CD14-positive monocyte (primary cell): ENCODE measurements around the gene KCNJ18. TPM values are rescaled to one million over a fixed set of nuclear protein-coding genes. Genes with fewer than 3 reads are reported as not detected.
A peak's percentile ranks its signal among the peaks of the same experiment; 100 is the strongest.
"Not testable (repeated sequence)": the region's sequence is repeated elsewhere in the genome, so short reads cannot be mapped to it uniquely, and the experiment has no call there.

Experiments used
- DNase-seq, 3 donors: peaks; one replicate each; pipeline ENCODE4 v3.0.0-alpha.2; 2011 to 2022
- H2AFZ ChIP-seq: 2 replicates; pipeline ENCODE4 v1.6.0; 2012; ENCODE audit warnings: mild to moderate bottlenecking, low read depth, low read length, inconsistent platforms; ENCODE audit not compliant: insufficient read depth, poor library complexity, severe bottlenecking
- H3K27ac ChIP-seq, 2 donors: 1 replicate in 1 of 2; 2 replicates in 1 of 2; pipeline ENCODE4 v1.5.1; 2012 to 2013; ENCODE audit warnings: low read length in 2 of 2, control low read depth in 1 of 2, inconsistent platforms in 1 of 2, low read depth in 1 of 2, mild to moderate bottlenecking in 1 of 2
- H3K27me3 ChIP-seq, 2 donors: one replicate each; pipeline versions ENCODE4 v1.6.0 to v1.6.1; 2011 to 2013; ENCODE audit warnings: low read length in 2 of 2; ENCODE audit not compliant: control insufficient read depth in 2 of 2, insufficient read depth in 2 of 2
- H3K36me3 ChIP-seq, 2 donors: replicated peaks in 1 of 2; 1 replicate in 1 of 2; 2 replicates in 1 of 2; pipeline versions ENCODE4 v1.5.1 to v1.6.1; 2012 to 2013; ENCODE audit warnings: low read length in 2 of 2, control low read depth in 1 of 2, inconsistent platforms in 1 of 2, mild to moderate bottlenecking in 1 of 2; ENCODE audit not compliant: insufficient read depth in 2 of 2, control insufficient read depth in 1 of 2
- H3K4me1 ChIP-seq, 2 donors: 1 replicate in 1 of 2; 2 replicates in 1 of 2; pipeline versions ENCODE4 v1.5.1 to v1.6.1; 2012 to 2013; ENCODE audit warnings: low read length in 2 of 2, control low read depth in 1 of 2, inconsistent platforms in 1 of 2, mild to moderate bottlenecking in 1 of 2, moderate library complexity in 1 of 2; ENCODE audit not compliant: insufficient read depth in 2 of 2, control insufficient read depth in 1 of 2
- H3K4me2 ChIP-seq: replicated peaks from 2 replicates; pipeline ENCODE3; 2012; ENCODE audit warnings: low read length, moderate library complexity, mild to moderate bottlenecking; ENCODE audit not compliant: poor library complexity, severe bottlenecking; ENCODE audit errors: extremely low read depth
- H3K4me3 ChIP-seq, 3 experiments: fragments of 200-600 bp in 1 of 3; sonication (generic) in 1 of 3; replicated peaks in 1 of 3; 1 replicate in 2 of 3; 2 replicates in 1 of 3; pipeline ENCODE4 v1.5.1; 2011 to 2013; ENCODE audit warnings: low read length in 3 of 3, mild to moderate bottlenecking in 3 of 3, control low read depth in 2 of 3, low read depth in 2 of 3, inconsistent platforms in 1 of 3, moderate library complexity in 1 of 3
- H3K79me2 ChIP-seq: 2 replicates; pipeline ENCODE4 v1.6.0; 2012; ENCODE audit warnings: mild to moderate bottlenecking, control low read depth, inconsistent platforms, low read length, moderate library complexity; ENCODE audit not compliant: insufficient read depth
- H3K9ac ChIP-seq: 2 replicates; pipeline ENCODE4 v1.6.0; 2017; ENCODE audit warnings: low read length, mild to moderate bottlenecking; ENCODE audit not compliant: insufficient read depth, poor library complexity, severe bottlenecking
- H3K9me3 ChIP-seq, 2 donors: replicated peaks in 1 of 2; 1 replicate in 1 of 2; 2 replicates in 1 of 2; pipeline versions ENCODE4 v1.5.1 to v1.6.1; 2012 to 2013; ENCODE audit warnings: low read length in 2 of 2, control low read depth in 1 of 2; ENCODE audit not compliant: control insufficient read depth in 1 of 2, insufficient read depth in 1 of 2
- H4K20me1 ChIP-seq: 2 replicates; pipeline ENCODE4 v1.6.0; 2012; ENCODE audit warnings: mild to moderate bottlenecking, low read length, control low read depth, moderate library complexity; ENCODE audit not compliant: insufficient read depth
- H3K27ac Mint-ChIP-seq, 7 donors: one replicate each; pipeline ENCODE4 v1.8.0; 2020; ENCODE audit warnings: mild to moderate bottlenecking in 7 of 7, mixed read lengths in 7 of 7, moderate library complexity in 6 of 7, inconsistent platforms in 2 of 7
- H3K27me3 Mint-ChIP-seq, 3 donors: one replicate each; pipeline ENCODE4 v1.8.0; 2021 to 2022; ENCODE audit warnings: low read depth in 3 of 3, mild to moderate bottlenecking in 3 of 3, mixed read lengths in 3 of 3, moderate library complexity in 3 of 3, inconsistent platforms in 1 of 3
- H3K36me3 Mint-ChIP-seq, 2 donors: one replicate each; pipeline ENCODE4 v1.8.0; 2020; ENCODE audit warnings: mixed read lengths in 2 of 2, inconsistent platforms in 1 of 2, mild to moderate bottlenecking in 1 of 2
- H3K4me1 Mint-ChIP-seq: one replicate; pipeline ENCODE4 v1.8.0; 2020; ENCODE audit warnings: mild to moderate bottlenecking, mixed read lengths
- H3K4me3 Mint-ChIP-seq, 2 donors: one replicate each; pipeline ENCODE4 v1.8.0; 2020; ENCODE audit warnings: mild to moderate bottlenecking in 2 of 2, mixed read lengths in 2 of 2, moderate library complexity in 1 of 2
- H3K9me3 Mint-ChIP-seq, 7 donors: one replicate each; pipeline ENCODE4 v1.8.0; 2020 to 2022; ENCODE audit warnings: mixed read lengths in 7 of 7, mild to moderate bottlenecking in 6 of 7, moderate library complexity in 6 of 7, inconsistent platforms in 2 of 7
- WGBS: methylation state at CpG from one replicate; pipeline ENCODE4 v1.1.5; 2013; ENCODE audit warnings: missing lambda C conversion rate; ENCODE audit not compliant: insufficient coverage; 5-methylcytosine and 5-hydroxymethylcytosine counted together
- intact Hi-C, 2 donors: fragments of 100-400 bp; cut with micrococcal nuclease; formaldehyde crosslinking; loops; one replicate each; pipeline versions ENCODE4 v1.15.0 to v1.15.1; 2023
- polyA plus RNA-seq, 3 donors: library from polyadenylated mRNA; depleted of rRNA in 1 of 3; unstranded in 2 of 3; stranded (reverse) in 1 of 3; fragments of 300-500 nt in 2 of 3; fragments of >200 nt in 1 of 3; fragmentation: Illumina TruSeq in 2 of 3; gene quantifications; 1 replicate in 2 of 3; 2 replicates in 1 of 3; pipeline ENCODE4 v1.2.3, GENCODE V29; 2012 to 2021

The KCNJ18 gene
- polyA plus RNA-seq, 3 donors, result not detected

GRCh38 chr17:21707711-21708611 lies 15.6 kb downstream of the KCNJ18 start:
- H3K27me3 ChIP-seq, H3K4me3 Mint-ChIP-seq, H3K27ac ChIP-seq, H3K27me3 Mint-ChIP-seq, H3K4me1 Mint-ChIP-seq, H4K20me1 ChIP-seq, H3K27ac Mint-ChIP-seq, H3K4me2 ChIP-seq, H3K9ac ChIP-seq, DNase-seq, H3K9me3 ChIP-seq, H3K36me3 Mint-ChIP-seq, H3K4me1 ChIP-seq, H2AFZ ChIP-seq, intact Hi-C loops, H3K79me2 ChIP-seq, H3K4me3 ChIP-seq, H3K36me3 ChIP-seq: not testable (repeated sequence)
- 95% methylated on average over 7 of the region's 17 CpGs for WGBS
- peaks cover 7 to 41% (median 12%) of the 10 kb centered on the region in 7 donors for H3K9me3 Mint-ChIP-seq

DNA sequence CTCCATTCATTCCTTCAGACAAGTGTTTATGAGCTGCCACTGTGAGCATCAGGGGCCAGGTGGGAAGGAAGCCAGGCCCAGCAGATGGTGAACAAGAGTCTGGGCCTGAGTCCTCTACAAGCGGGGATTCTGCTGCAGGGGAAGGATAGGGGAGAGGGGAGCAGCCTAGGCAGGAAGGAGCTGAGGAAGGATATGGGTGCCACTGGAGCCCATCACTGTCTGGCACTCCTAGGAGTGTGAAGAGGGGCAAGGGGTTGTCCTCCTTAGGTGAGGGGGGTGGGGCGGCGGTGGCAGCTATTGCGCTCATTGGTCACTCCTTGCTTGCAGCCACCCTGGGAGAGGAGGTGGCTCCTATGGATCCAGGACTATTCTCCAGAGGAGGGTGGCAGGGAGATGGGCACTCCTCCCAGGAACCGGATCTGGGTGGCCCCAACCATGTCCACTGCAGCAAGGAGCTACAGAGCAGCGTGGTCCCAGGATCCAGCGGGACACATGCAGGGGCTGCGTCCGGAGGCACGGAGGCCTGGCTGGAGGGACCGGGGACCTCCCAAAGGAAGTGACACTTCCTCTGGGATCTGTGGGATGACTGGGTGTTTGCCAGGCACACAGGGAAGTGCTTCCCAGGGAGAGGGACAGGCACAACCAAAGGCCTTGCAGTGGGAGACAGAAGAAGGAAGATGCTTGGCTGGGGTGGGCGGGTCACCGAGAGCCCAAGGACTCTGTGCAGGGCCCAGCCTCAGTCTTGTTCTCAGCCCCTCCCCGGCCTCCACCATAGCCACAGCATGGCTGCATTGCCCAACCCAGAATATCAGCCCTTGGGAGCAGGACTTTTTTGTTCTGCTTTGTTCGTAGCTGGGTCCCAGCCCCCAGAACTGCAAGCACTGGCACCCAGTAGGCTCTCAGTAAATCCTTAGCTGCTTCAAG lies 16.6 kb downstream of the KCNJ18 start:
- DNase-seq, intact Hi-C loops, H3K4me3 ChIP-seq, H3K79me2 ChIP-seq, H3K27ac ChIP-seq, H4K20me1 ChIP-seq, H3K9ac ChIP-seq, H3K36me3 ChIP-seq, H3K4me1 Mint-ChIP-seq, H3K4me3 Mint-ChIP-seq, H3K27me3 ChIP-seq, H3K36me3 Mint-ChIP-seq, H3K4me1 ChIP-seq, H2AFZ ChIP-seq, H3K9me3 ChIP-seq, H3K4me2 ChIP-seq, H3K27me3 Mint-ChIP-seq: not testable (repeated sequence)
- WGBS, result 85% methylated on average over 9 of the region's 15 CpGs
- Mint-ChIP-seq H3K27ac (peak overlapping the region in 1 of 7 donors; percentile 30), H3K9me3 (peaks cover 7 to 38% (median 12%) of the 10 kb centered on the region in 7 donors)

- H4K20me1 ChIP-seq, H3K36me3 Mint-ChIP-seq, H3K27ac Mint-ChIP-seq, H3K79me2 ChIP-seq, H2AFZ ChIP-seq, H3K4me1 Mint-ChIP-seq, H3K27me3 ChIP-seq, H3K27ac ChIP-seq, H3K4me2 ChIP-seq, H3K4me1 ChIP-seq, H3K9me3 ChIP-seq, DNase-seq, H3K4me3 Mint-ChIP-seq, H3K36me3 ChIP-seq, H3K27me3 Mint-ChIP-seq, H3K4me3 ChIP-seq, H3K9ac ChIP-seq, intact Hi-C loops: not testable (repeated sequence)
- 70% methylated on average over 2 of the region's 8 CpGs for WGBS
- H3K9me3 Mint-ChIP-seq, result peaks cover 3 to 27% (median 7%) of the 10 kb centered on the region in 7 donors
Measured at GRCh38 chr17:21709994-21710393, 17.7 kb downstream of the KCNJ18 start.

DNA sequence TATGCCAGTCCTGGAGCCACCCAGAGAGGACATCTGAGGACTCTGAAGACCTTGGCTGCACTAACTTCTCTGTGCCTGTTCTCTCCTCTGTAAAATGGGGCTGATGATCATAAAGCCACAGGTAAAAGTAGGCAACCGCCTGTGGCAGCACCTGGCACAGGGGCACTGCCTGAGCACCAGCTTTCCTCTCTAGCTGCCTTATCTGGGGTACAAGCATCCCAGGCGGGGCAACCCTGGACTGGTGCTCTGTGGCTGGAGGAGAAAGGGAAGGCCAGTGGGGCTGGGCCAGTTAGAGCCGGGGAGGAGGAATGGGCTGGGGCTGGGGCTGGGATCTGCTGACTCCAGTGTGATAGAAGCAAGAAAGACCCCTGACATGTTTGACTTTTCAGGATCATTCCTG lies 18.2 kb downstream of the KCNJ18 start:
- WGBS, result 85% methylated on average over 2 of the region's 3 CpGs
- H3K9me3 ChIP-seq, H3K4me2 ChIP-seq, H2AFZ ChIP-seq, H3K4me1 ChIP-seq, H3K4me1 Mint-ChIP-seq, H3K4me3 ChIP-seq, H3K79me2 ChIP-seq, H3K4me3 Mint-ChIP-seq, intact Hi-C loops, H3K36me3 Mint-ChIP-seq, H3K27me3 Mint-ChIP-seq, H4K20me1 ChIP-seq, H3K9ac ChIP-seq, H3K27ac ChIP-seq, H3K27me3 ChIP-seq, H3K36me3 ChIP-seq, DNase-seq: not testable (repeated sequence)
- H3K27ac Mint-ChIP-seq, result peak overlapping the region in 1 of 7 donors; percentile 33
- H3K9me3 Mint-ChIP-seq, result peaks cover 3 to 22% (median 7%) of the 10 kb centered on the region in 7 donors
